ENCODE results near the gene ADAP1. TPM values are rescaled to one million over a fixed set of nuclear protein-coding genes. Genes with fewer than 3 reads are reported as not detected.

The ADAP1 gene
- total RNA-seq, 1 experiment from 2014 or later, result 34.0 TPM

DNA sequence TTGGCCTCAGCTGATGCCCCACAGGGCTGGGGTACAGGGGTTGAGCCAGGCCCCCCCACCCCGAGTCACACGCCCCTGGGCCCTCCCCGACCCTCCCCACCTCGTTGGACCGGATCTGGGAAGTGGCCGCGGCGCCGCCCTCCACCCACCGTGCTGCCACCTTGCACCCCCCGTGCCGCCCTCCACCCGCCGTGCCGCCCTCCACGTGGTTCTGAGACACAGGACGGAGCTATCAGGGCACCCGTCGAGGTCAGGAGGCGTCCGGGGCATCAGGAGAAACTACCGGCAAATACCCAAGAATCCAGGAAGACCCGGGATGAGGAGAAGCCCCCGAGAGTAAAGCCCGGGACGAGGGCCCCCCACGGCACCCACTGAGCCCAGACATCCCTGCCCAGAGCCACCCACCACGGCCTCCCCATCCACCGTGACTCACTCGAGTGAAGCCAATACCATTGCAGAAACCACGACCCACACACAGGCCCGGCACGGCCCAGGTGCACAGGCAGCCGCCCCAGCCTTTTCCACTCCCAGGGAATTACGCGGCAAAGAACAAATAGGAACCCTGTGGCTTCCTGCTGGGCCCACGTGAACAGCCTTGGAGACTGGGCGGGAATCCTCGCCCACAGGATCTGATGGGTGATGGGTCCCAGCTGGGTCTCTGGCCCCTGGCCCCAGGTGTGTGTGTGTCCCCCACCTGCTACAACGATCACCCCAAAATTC is 34.0 kb downstream of the ADAP1 start (continued):
- TF ChIP-seq POLR2A (IDR thresholded peaks at IDR 0.05; ENCODE audit: borderline replicate concordance, extremely low read depth, insufficient read depth, insufficient read length), result no peak
- no peak for TF ChIP-seq ELF1 (IDR thresholded peaks at IDR 0.05; ENCODE audit: borderline replicate concordance, low read depth)
- no peak for TF ChIP-seq EZH2 (IDR thresholded peaks at IDR 0.05)
- TF ChIP-seq RAD21 (IDR thresholded peaks at IDR 0.05; ENCODE audit: low read depth), result no peak
- no peak for TF ChIP-seq CBX3 (IDR thresholded peaks at IDR 0.05; ENCODE audit: low read depth)

DNA sequence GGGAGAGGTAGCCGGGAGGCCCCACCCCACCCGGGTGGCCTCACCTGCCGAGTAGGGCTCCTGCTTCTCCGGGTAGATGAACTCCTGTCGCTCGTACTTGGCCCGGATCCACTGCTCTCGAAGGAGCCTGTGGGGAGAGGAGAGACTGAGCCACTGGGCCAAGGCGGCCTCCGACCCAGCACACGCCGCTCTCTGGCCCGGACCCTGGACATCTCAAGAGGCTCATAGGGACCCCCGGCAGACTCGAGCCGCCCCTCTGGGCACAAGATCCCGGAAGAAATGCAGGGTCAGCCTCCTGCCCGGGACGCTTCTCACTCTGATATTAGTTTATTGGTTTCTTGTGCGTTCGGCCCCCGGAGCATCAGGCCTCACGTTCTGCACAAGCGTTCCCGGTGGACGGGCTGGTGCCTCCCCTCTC is 34.5 kb downstream of the ADAP1 start:
- BruUV-seq (replicated peaks), result no TSS peak
- no peaks in the 10 kb centered on the region for H3K79me2 ChIP-seq (ENCODE audit: insufficient read depth, low read length)
- H3K4me3 ChIP-seq (replicated peaks in 1 of 2; ENCODE audit: low read depth in 1 of 2, low read length in 2 of 2), result no peak overlapping the region
- intact Hi-C loops (cut with micrococcal nuclease), result no loop called here
- ChIA-PET CTCF (no interaction called here), POLR2A (no interaction called here), RAD21 (ENCODE audit: low non-redundant PET in 1 of 2, low total read pairs in 2 of 2, uncharacterized antibody in 2 of 2, unreplicated experiment in 2 of 2) (no interaction called here)
- no peaks in the 10 kb centered on the region for H3K9me3 ChIP-seq (ENCODE audit: control insufficient read depth in 1 of 2, insufficient read depth in 1 of 2, low read depth in 1 of 2, low read length in 2 of 2)
- peaks cover 0 to 6% of the 10 kb centered on the region in 2 experiments; a peak in 2 of 4 replicates for H3K4me1 ChIP-seq (ENCODE audit: control insufficient read depth in 1 of 2, insufficient read depth in 2 of 2, low read length in 2 of 2)
- DNase-seq (ENCODE audit: low read depth, low spot score), result no peak
- no peak overlapping the region for H3K9ac ChIP-seq (ENCODE audit: low read length)
- no peak overlapping the region for H3K27ac ChIP-seq (ENCODE audit: low read depth, low read length)
- no peaks in the 10 kb centered on the region for H3K9me2 ChIP-seq (ENCODE audit: insufficient read depth)
- no peak overlapping the region for H2AFZ ChIP-seq (ENCODE audit: low read depth, low read length, poor library complexity, severe bottlenecking)
- no peaks in the 10 kb centered on the region for H3K36me3 ChIP-seq (ENCODE audit: control insufficient read depth in 1 of 2, insufficient read depth in 2 of 2, low read length in 2 of 2)
- TF ChIP-seq ZFX (IDR thresholded peaks at IDR 0.05), result no peak
- TF ChIP-seq RAD21 (IDR thresholded peaks at IDR 0.05; ENCODE audit: low read depth), result no peak
- no peak for TF ChIP-seq CBX3 (IDR thresholded peaks at IDR 0.05; ENCODE audit: low read depth)
- TF ChIP-seq ZNF274 (IDR thresholded peaks at IDR 0.05; ENCODE audit: low read depth, low read length), result no peak
- TF ChIP-seq MAX (IDR thresholded peaks at IDR 0.05), result no peak
- no peak for TF ChIP-seq CTCF (IDR thresholded peaks at IDR 0.05 in 2 of 3, conservative IDR thresholded peaks at IDR 0.05 in 1 of 3; ENCODE audit: borderline replicate concordance in 1 of 3, insufficient read depth in 1 of 3, low read depth in 2 of 3, low read length in 2 of 3)
- no peak for TF ChIP-seq EGR1 (IDR thresholded peaks at IDR 0.05; ENCODE audit: low read depth)
- TF ChIP-seq SP1 (IDR thresholded peaks at IDR 0.05; ENCODE audit: low read depth), result no peak
- TF ChIP-seq, protein P1, sequence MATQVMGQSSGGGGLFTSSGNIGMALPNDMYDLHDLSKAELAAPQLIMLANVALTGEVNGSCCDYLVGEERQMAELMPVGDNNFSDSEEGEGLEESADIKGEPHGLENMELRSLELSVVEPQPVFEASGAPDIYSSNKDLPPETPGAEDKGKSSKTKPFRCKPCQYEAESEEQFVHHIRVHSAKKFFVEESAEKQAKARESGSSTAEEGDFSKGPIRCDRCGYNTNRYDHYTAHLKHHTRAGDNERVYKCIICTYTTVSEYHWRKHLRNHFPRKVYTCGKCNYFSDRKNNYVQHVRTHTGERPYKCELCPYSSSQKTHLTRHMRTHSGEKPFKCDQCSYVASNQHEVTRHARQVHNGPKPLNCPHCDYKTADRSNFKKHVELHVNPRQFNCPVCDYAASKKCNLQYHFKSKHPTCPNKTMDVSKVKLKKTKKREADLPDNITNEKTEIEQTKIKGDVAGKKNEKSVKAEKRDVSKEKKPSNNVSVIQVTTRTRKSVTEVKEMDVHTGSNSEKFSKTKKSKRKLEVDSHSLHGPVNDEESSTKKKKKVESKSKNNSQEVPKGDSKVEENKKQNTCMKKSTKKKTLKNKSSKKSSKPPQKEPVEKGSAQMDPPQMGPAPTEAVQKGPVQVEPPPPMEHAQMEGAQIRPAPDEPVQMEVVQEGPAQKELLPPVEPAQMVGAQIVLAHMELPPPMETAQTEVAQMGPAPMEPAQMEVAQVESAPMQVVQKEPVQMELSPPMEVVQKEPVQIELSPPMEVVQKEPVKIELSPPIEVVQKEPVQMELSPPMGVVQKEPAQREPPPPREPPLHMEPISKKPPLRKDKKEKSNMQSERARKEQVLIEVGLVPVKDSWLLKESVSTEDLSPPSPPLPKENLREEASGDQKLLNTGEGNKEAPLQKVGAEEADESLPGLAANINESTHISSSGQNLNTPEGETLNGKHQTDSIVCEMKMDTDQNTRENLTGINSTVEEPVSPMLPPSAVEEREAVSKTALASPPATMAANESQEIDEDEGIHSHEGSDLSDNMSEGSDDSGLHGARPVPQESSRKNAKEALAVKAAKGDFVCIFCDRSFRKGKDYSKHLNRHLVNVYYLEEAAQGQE (IDR thresholded peaks at IDR 0.05; ENCODE audit: low read depth), result no peak
- no peak for TF ChIP-seq SIN3A (IDR thresholded peaks at IDR 0.05; ENCODE audit: low read depth)
- no peaks in the 10 kb centered on the region for H3K27me3 ChIP-seq (ENCODE audit: insufficient read depth, low read length)
- H4K20me1 ChIP-seq (ENCODE audit: insufficient read depth), result no peaks in the 10 kb centered on the region
- no peak for ATAC-seq
- no peak overlapping the region for H3K4me2 ChIP-seq (ENCODE audit: low read length)
